Subcutaneous abdominal adipose tissue (tissue), 5 donors: ENCODE measurements around the gene CACNB1.
A peak's percentile ranks its signal among the peaks of the same experiment; 100 is the strongest.

Source experiments
- H3K27ac ChIP-seq: one replicate; pipeline ENCODE4 v1.7.0; 2013; ENCODE audit warnings: low read depth, mild to moderate bottlenecking, inconsistent platforms, low read length, moderate library complexity
- H3K27me3 ChIP-seq, 5 donors: one replicate each; pipeline ENCODE4 v1.7.0; 2013; ENCODE audit warnings: low read length in 5 of 5, inconsistent platforms in 1 of 5; ENCODE audit not compliant: control insufficient read depth in 5 of 5, insufficient read depth in 4 of 5
- H3K36me3 ChIP-seq, 5 donors: one replicate each; pipeline ENCODE4 v1.7.0; 2013; ENCODE audit warnings: low read length in 5 of 5; ENCODE audit not compliant: control insufficient read depth in 5 of 5, insufficient read depth in 5 of 5
- H3K4me1 ChIP-seq, 5 donors: one replicate each; pipeline ENCODE4 v1.7.0; 2013; ENCODE audit warnings: low read length in 5 of 5, mild to moderate bottlenecking in 3 of 5, moderate library complexity in 1 of 5; ENCODE audit not compliant: control insufficient read depth in 5 of 5, insufficient read depth in 5 of 5
- H3K4me3 ChIP-seq, 5 donors: one replicate each; pipeline ENCODE4 v1.7.0; 2013; ENCODE audit warnings: low read length in 5 of 5, low read depth in 1 of 5
- H3K9ac ChIP-seq, 5 donors: one replicate each; pipeline ENCODE4 v1.7.0; 2013; ENCODE audit warnings: low read length in 5 of 5, mild to moderate bottlenecking in 4 of 5, moderate library complexity in 3 of 5
- H3K9me3 ChIP-seq, 5 donors: one replicate each; pipeline ENCODE4 v1.7.0; 2013; ENCODE audit warnings: low read length in 5 of 5; ENCODE audit not compliant: control insufficient read depth in 5 of 5
- donor health status: healthy.
- donor health status: healthy.
- donor health status: healthy.
- donor health status: healthy.
- donor health status: healthy.

Gene CACNB1

DNA sequence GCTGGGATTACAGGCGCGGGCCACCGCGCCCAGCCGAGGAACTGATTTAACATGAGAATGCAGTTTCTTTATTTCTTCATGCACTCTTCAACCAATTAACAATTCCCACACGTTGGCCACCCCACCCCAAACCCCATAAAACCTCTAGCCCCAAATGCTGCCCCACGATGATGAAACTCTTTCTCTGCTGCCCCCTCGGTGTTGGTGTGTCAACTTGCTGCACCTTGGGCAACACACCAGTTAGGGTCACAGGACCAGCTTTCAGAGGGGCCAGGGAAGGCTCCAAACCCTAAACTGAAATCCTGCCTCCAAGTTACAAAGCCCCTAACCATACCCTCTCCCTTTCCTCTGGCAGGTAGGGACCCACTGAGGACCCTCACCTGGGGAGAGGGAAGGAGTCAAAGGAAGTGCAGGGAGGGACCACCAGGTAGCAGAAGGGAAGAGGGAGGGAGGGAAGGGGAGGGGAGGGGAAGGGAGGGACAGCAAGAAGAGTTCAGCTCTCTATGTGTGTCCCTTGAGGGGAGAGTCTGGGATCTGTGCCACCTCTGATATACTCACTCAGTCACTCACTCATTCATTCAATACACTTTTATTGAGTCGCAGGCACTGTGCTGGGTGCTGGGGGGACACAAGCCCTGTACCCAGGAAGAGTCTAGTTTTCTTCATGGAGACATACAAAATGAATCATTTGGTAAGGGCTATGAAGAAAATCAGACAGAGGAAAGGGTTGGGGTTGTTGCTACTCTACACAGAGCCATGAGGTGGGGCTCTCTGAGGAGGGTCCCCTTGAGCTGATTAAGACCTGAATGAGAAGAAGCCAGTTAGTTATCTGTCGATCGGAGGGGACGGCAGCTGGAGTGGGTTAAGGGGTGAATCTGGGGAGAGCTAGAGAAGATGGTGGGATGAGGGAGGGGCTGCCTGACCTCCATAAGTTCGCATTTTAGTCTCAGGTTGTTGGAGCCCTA, 50.0 kb downstream of the CACNB1 start:
- peaks cover 6 to 15% (median 9%) of the 10 kb centered on the region in 5 donors for H3K27me3 ChIP-seq
- H3K9ac ChIP-seq: no peak overlapping the region
- no peaks in the 10 kb centered on the region for H3K36me3 ChIP-seq
- no peaks in the 10 kb centered on the region for H3K9me3 ChIP-seq
- H3K4me3 ChIP-seq: no peak overlapping the region
- H3K27ac ChIP-seq: no peak overlapping the region
- H3K4me1 ChIP-seq: peaks cover 11 to 50% (median 34%) of the 10 kb centered on the region in 5 donors

DNA sequence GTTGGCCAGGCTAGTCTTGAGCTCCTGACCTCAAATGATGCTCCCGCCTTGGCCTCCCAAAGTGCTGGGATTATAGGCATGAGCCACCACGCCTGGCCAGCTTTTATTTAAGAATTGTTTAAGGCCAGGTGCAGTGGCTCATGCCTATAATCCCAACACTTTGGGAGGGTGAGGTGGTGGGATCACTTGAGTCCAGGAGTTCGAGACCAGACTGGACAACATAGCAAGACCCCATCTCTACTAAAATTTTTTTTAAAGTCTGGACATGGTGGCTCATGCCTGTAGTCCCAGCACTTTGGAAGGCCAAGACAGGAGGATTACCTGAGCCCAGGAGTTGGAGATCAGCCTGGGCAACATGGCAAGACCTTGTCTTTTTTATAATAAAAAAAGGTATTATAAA, 51.2 kb downstream of the CACNB1 start:
- Histone ChIP-seq H3K27me3 (peaks cover 6 to 10% (median 7%) of the 10 kb centered on the region in 5 donors), H3K4me1 (peaks cover 11 to 40% (median 26%) of the 10 kb centered on the region in 5 donors), H3K9ac (no peak overlapping the region), H3K36me3 (no peaks in the 10 kb centered on the region), H3K9me3 (no peaks in the 10 kb centered on the region), H3K4me3 (no peak overlapping the region), H3K27ac (no peak overlapping the region)

DNA sequence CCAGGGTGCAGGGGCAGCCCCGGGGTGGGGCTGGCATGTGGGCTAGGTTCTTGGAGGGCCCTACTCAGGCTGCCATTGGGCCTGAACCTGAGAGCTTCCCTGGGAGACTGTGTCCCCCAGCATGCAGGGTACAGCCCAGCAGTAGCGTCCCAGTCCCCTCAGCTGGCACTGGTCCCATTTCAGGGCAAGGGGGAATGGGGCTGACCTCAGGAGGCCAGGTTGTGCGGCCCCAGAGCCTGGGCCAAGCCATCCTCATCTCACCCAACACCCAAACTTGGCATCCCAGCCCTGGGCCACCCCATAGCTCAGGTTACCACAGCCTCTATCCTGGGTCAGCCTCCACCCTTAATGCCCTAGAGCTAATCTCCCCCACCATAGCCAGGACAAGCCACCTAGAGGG, 52.3 kb downstream of the CACNB1 start:
- Histone ChIP-seq H3K27me3 (peaks cover 0 to under 1% (median 0%) of the 10 kb centered on the region in 5 donors), H3K4me1 (peaks cover 11 to 29% (median 23%) of the 10 kb centered on the region in 5 donors), H3K4me3 (no peak overlapping the region), H3K9me3 (no peaks in the 10 kb centered on the region), H3K36me3 (no peaks in the 10 kb centered on the region), H3K9ac (no peak overlapping the region), H3K27ac (peak overlapping the region; percentile 10)

DNA sequence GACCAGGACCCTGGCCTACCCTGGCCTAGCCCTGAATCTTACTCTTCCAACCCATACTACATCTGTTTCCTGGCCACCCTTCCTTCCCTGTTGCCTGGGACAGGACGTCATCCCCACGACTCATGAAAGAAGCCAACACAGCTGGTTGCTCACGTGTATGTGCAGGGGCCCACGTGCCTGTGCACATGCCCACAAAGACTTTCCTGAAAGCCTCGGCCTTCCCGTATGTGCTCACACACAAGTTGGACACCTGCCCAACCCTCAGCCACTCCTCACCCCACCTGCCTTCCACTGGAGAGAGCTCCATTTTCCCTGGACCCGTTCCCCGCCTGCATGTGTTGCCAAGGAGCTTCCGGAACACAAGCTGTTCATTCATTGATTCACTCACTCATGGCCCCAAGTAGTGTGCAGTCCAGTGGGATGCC, 53.0 kb downstream of the CACNB1 start:
- no peaks in the 10 kb centered on the region for H3K36me3 ChIP-seq
- no peaks in the 10 kb centered on the region for H3K27me3 ChIP-seq
- peaks cover 11 to 27% (median 23%) of the 10 kb centered on the region in 5 donors for H3K4me1 ChIP-seq
- peak overlapping the region in 1 of 5 donors; percentile 17 for H3K9ac ChIP-seq
- H3K27ac ChIP-seq: peak overlapping the region; percentile 61
- H3K9me3 ChIP-seq: no peaks in the 10 kb centered on the region
- no peak overlapping the region for H3K4me3 ChIP-seq

DNA sequence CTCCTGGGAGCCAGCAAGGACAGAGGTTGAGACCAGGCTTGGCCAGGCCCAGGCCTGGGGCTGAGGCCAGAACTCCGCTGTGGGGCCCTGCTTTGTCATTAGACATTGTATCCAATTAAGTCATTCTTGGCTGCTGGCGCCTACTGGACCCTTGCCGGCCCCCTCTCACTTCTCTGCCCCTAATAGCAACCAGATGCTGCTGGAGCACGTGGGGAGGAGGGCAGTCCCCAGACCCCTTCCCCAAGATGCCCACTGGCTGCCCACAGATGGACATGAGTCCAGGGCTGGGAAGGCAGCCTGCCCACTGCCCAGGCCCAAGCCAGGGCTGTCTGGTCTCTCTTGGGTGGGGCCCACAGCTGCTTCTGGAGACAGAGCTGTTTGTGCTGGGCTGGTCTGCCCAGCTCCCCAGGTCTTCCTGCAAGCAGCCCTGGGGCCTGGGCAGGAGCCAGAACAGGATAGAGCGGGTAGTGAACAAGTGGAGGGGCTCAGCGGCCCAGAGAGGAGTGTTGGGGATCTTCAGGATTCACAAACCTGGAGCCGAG, 53.8 kb downstream of the CACNB1 start:
- H3K4me1 ChIP-seq: peaks cover 11 to 27% (median 23%) of the 10 kb centered on the region in 5 donors
- H3K4me3 ChIP-seq: no peak overlapping the region
- H3K9me3 ChIP-seq: no peaks in the 10 kb centered on the region
- H3K27ac ChIP-seq: peak overlapping the region; percentile 61
- H3K27me3 ChIP-seq: no peaks in the 10 kb centered on the region
- no peaks in the 10 kb centered on the region for H3K36me3 ChIP-seq
- peak overlapping the region in 1 of 5 donors; percentile 35 for H3K9ac ChIP-seq

DNA sequence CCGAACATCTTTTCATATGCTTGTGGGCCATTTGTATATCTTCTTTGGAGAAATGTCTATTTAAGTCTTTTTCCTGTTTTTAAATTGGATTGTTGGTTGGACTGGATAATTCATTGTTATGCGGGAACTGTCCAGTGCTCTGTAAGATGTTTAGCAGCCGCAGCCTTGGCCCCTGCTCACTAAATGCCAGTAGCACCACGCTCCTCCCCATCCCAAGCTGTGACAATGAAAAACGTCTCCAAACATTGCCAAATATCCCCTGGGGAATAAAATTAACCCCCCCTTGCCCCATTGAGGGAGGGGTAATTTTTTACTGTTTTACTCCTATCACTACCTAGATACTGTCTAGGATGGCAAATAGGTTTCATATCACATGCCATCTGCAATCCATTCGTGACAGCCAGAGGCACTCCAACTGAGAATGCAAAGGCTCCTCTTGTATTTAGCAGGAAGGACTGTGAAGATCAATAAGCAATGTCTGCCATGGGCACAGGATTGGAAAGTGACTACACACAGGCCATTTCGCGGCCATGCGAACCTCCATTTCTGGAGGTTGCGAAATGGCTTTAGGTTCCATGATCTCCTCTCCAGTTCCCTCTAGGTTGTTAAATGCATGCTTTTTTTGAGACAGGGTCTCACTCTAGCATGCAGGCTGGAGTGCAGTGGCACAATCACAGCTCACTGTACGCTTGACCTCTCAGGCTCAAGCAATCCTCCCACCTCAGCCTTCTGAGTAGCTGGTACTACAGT, 55.4 kb downstream of the CACNB1 start:
- Histone ChIP-seq H3K27ac (no peak overlapping the region), H3K9me3 (no peaks in the 10 kb centered on the region), H3K4me1 (peaks cover 10 to 29% (median 24%) of the 10 kb centered on the region in 5 donors), H3K4me3 (no peak overlapping the region), H3K36me3 (no peaks in the 10 kb centered on the region), H3K9ac (no peak overlapping the region), H3K27me3 (no peaks in the 10 kb centered on the region)

DNA sequence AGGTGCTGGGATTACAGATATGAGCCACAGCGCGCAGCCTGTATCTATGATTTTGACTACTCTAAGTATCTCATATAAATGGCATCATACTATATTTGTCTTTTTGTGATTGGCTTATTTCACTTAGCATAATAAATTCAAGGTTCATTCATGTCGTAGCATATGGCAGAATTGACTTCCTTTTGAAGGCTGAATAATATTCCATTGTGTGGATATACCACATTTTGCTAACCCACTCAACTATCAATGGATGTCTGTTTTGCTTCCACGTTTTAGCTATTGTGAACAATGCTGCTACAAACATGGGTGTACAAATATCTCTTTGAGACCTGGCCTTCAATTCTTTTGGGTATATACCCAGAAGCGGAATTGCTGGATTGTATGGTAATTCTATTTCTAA, 56.2 kb downstream of the CACNB1 start:
- Histone ChIP-seq H3K27ac (no peak overlapping the region), H3K36me3 (no peaks in the 10 kb centered on the region), H3K4me3 (no peak overlapping the region), H3K9me3 (no peaks in the 10 kb centered on the region), H3K27me3 (no peaks in the 10 kb centered on the region), H3K9ac (no peak overlapping the region), H3K4me1 (peaks cover 10 to 29% (median 24%) of the 10 kb centered on the region in 5 donors)

DNA sequence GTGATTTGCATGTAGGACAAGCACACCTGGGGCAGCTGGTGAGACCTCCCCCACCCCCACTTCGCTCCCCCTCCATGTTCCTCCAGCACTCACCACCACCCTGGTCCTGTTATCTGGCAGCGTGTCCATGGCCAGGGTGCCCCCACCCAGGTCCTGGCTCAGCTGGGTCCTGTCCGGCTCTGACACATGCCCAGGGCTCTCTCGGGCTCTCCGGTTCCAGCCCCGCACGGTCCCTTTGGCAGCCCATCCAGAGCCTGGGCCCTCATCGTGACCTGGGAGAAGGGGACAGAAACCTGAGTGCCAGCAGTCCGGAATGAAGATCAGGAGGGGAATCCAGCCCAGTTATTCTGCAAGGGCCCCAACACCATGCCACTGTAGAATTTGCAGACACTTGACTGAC, 57.9 kb downstream of the CACNB1 start:
- no peak overlapping the region for H3K27ac ChIP-seq

DNA sequence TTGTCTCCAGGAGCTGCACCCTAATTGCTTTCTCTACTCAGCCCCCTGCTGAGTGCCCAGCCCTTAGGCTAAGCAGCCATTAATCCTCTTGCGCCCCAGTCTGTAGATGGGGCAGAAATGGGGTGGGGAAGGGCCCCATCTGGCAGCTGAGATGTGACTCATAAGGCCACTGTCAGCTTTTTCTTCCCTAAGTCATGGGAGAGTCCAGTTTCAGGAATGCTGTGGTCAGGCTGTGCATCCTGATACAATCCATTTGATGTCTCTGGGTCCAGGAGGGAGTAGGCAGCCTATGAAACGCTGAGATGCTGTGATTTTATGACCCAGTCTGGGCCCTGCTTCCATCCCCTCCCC, 58.3 kb downstream of the CACNB1 start:
- Histone ChIP-seq H3K4me1 (peaks cover 2 to 23% (median 14%) of the 10 kb centered on the region in 5 donors), H3K36me3 (no peaks in the 10 kb centered on the region), H3K9ac (no peak overlapping the region), H3K9me3 (no peaks in the 10 kb centered on the region), H3K27ac (no peak overlapping the region), H3K27me3 (no peaks in the 10 kb centered on the region), H3K4me3 (no peak overlapping the region)

More for the DNA sequence above, 57.9 kb downstream of the CACNB1 start:
- no peak overlapping the region for H3K4me3 ChIP-seq
- no peaks in the 10 kb centered on the region for H3K36me3 ChIP-seq
- peaks cover 6 to 25% (median 18%) of the 10 kb centered on the region in 5 donors for H3K4me1 ChIP-seq
- no peaks in the 10 kb centered on the region for H3K9me3 ChIP-seq
- H3K9ac ChIP-seq: no peak overlapping the region
- no peaks in the 10 kb centered on the region for H3K27me3 ChIP-seq
